Liver (tissue), 3 donors: Measurements from ENCODE around the gene TECPR1.

Experiments
- FOXA1 ChIP-seq: IDR thresholded peaks from 2 replicates; pipeline ENCODE4 v1.6.1; 2016; ENCODE audit warnings: antibody characterized with exemption
- GABPA ChIP-seq, 2 donors: IDR thresholded peaks in 1 of 2; conservative IDR thresholded peaks in 1 of 2; 2 replicates each; pipeline ENCODE4 v1.6.1; 2016; ENCODE audit warnings: antibody characterized with exemption in 2 of 2, mild to moderate bottlenecking in 1 of 2, moderate library complexity in 1 of 2
- HNF4A ChIP-seq, 2 donors: conservative IDR thresholded peaks; 2 replicates each; pipeline ENCODE4 v1.6.1; 2016; ENCODE audit warnings: antibody characterized with exemption in 2 of 2, mild to moderate bottlenecking in 2 of 2
- SP1 ChIP-seq: IDR thresholded peaks from 2 replicates; pipeline ENCODE4 v1.6.1; 2018; ENCODE audit warnings: antibody characterized with exemption, mild to moderate bottlenecking
- TAF1 ChIP-seq: conservative IDR thresholded peaks from 2 replicates; pipeline ENCODE4 v1.6.1; 2016; ENCODE audit warnings: antibody characterized with exemption, mild to moderate bottlenecking
- YY1 ChIP-seq: IDR thresholded peaks from 2 replicates; pipeline ENCODE4 v1.6.1; 2016; ENCODE audit warnings: antibody characterized with exemption, mild to moderate bottlenecking
- TF ChIP-seq, protein P1 (sequence below): fragments of 150-350 bp; IDR thresholded peaks from 2 replicates; pipeline ENCODE4 v1.5.1; 2017; ENCODE audit warnings: improper control_type of control experiment, low read depth, low read length; ENCODE audit not compliant: missing input control
- TF ChIP-seq, protein P2 (sequence below): IDR thresholded peaks from 2 replicates; pipeline ENCODE4 v1.6.1; 2016; ENCODE audit warnings: antibody characterized with exemption
- TF ChIP-seq, protein P3 (sequence below): IDR thresholded peaks from 2 replicates; pipeline ENCODE4 v1.6.1; 2016; ENCODE audit warnings: antibody characterized with exemption
- TF ChIP-seq, protein P4 (sequence below): IDR thresholded peaks from 2 replicates; pipeline ENCODE4 v1.6.1; 2016; ENCODE audit warnings: antibody characterized with exemption, mild to moderate bottlenecking
- TF ChIP-seq, protein P5 (sequence below): IDR thresholded peaks from 2 replicates; pipeline ENCODE4 v1.6.1; 2016; ENCODE audit warnings: antibody characterized with exemption
- donor health status: healthy.
- donor health status: healthy.

DNA sequence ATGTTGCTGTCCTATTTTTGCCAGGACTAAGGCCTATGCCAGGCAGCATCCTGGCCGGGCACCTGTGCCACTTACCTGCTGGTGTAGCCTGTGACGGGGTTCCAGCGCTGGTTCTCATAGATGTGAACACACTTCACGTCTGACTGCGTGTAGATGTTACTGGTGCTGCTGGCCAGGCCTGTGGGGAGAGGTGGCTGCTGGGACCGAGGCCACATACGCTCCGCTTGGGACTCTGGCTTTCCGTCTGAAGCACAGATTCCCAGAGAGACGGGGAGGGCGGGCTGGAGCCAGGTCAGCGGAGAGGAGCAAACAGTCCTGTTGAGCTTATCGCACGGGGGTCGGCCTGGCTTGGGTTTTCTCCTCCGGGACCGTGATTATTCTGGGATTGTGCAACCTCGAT, 24.1 kb downstream of the TECPR1 start:
- TF ChIP-seq, protein P1, sequence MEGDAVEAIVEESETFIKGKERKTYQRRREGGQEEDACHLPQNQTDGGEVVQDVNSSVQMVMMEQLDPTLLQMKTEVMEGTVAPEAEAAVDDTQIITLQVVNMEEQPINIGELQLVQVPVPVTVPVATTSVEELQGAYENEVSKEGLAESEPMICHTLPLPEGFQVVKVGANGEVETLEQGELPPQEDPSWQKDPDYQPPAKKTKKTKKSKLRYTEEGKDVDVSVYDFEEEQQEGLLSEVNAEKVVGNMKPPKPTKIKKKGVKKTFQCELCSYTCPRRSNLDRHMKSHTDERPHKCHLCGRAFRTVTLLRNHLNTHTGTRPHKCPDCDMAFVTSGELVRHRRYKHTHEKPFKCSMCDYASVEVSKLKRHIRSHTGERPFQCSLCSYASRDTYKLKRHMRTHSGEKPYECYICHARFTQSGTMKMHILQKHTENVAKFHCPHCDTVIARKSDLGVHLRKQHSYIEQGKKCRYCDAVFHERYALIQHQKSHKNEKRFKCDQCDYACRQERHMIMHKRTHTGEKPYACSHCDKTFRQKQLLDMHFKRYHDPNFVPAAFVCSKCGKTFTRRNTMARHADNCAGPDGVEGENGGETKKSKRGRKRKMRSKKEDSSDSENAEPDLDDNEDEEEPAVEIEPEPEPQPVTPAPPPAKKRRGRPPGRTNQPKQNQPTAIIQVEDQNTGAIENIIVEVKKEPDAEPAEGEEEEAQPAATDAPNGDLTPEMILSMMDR: no peak
- TF ChIP-seq, protein P2, sequence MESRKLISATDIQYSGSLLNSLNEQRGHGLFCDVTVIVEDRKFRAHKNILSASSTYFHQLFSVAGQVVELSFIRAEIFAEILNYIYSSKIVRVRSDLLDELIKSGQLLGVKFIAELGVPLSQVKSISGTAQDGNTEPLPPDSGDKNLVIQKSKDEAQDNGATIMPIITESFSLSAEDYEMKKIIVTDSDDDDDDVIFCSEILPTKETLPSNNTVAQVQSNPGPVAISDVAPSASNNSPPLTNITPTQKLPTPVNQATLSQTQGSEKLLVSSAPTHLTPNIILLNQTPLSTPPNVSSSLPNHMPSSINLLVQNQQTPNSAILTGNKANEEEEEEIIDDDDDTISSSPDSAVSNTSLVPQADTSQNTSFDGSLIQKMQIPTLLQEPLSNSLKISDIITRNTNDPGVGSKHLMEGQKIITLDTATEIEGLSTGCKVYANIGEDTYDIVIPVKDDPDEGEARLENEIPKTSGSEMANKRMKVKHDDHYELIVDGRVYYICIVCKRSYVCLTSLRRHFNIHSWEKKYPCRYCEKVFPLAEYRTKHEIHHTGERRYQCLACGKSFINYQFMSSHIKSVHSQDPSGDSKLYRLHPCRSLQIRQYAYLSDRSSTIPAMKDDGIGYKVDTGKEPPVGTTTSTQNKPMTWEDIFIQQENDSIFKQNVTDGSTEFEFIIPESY: no peak
- TF ChIP-seq YY1 (no peak), HNF4A (conservative IDR thresholded peaks at IDR 0.05) (no peak), TAF1 (no peak), SP1 (no peak), GABPA (IDR thresholded peaks at IDR 0.05 in 1 of 2, conservative IDR thresholded peaks at IDR 0.05 in 1 of 2) (no peak), FOXA1 (no peak)
- TF ChIP-seq, protein P3, sequence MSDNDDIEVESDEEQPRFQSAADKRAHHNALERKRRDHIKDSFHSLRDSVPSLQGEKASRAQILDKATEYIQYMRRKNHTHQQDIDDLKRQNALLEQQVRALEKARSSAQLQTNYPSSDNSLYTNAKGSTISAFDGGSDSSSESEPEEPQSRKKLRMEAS: no peak
- TF ChIP-seq, protein P4, sequence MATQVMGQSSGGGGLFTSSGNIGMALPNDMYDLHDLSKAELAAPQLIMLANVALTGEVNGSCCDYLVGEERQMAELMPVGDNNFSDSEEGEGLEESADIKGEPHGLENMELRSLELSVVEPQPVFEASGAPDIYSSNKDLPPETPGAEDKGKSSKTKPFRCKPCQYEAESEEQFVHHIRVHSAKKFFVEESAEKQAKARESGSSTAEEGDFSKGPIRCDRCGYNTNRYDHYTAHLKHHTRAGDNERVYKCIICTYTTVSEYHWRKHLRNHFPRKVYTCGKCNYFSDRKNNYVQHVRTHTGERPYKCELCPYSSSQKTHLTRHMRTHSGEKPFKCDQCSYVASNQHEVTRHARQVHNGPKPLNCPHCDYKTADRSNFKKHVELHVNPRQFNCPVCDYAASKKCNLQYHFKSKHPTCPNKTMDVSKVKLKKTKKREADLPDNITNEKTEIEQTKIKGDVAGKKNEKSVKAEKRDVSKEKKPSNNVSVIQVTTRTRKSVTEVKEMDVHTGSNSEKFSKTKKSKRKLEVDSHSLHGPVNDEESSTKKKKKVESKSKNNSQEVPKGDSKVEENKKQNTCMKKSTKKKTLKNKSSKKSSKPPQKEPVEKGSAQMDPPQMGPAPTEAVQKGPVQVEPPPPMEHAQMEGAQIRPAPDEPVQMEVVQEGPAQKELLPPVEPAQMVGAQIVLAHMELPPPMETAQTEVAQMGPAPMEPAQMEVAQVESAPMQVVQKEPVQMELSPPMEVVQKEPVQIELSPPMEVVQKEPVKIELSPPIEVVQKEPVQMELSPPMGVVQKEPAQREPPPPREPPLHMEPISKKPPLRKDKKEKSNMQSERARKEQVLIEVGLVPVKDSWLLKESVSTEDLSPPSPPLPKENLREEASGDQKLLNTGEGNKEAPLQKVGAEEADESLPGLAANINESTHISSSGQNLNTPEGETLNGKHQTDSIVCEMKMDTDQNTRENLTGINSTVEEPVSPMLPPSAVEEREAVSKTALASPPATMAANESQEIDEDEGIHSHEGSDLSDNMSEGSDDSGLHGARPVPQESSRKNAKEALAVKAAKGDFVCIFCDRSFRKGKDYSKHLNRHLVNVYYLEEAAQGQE: no peak
- TF ChIP-seq, protein P5, sequence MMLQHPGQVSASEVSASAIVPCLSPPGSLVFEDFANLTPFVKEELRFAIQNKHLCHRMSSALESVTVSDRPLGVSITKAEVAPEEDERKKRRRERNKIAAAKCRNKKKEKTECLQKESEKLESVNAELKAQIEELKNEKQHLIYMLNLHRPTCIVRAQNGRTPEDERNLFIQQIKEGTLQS: no peak
